GM19372 (cell line): ENCODE results near the gene RASA3.
"Not testable (repeated sequence)": the region's sequence is repeated elsewhere in the genome, so short reads cannot be mapped to it uniquely, and the experiment has no call there.

Source experiments
- ATAC-seq: cut with Tn5 transposase; IDR thresholded peaks from one replicate; pipeline ENCODE4 v1.9.1; 2021; ENCODE audit warnings: mild to moderate bottlenecking, low read depth, moderate library complexity; ENCODE audit not compliant: unreplicated experiment

The RASA3 gene

GRCh38 chr13:114114666-114115065 is 17.8 kb downstream of the RASA3 start:
- not testable (repeated sequence) for ATAC-seq

- ATAC-seq = no peak
Observed at GRCh38 chr13:114114006-114114640, 18.3 kb downstream of the RASA3 start.

GRCh38 chr13:114113395-114113794 is 19.0 kb downstream of the RASA3 start:
- ATAC-seq = not testable (repeated sequence)

GRCh38 chr13:114112826-114113322 is 19.5 kb downstream of the RASA3 start:
- ATAC-seq = no peak

GRCh38 chr13:114112231-114112825 is 20.1 kb downstream of the RASA3 start:
- no peak for ATAC-seq

GRCh38 chr13:114111577-114111976 is 20.8 kb downstream of the RASA3 start:
- ATAC-seq = no peak

GRCh38 chr13:114110830-114111189 is 21.6 kb downstream of the RASA3 start:
- ATAC-seq = not testable (repeated sequence)

- ATAC-seq = no peak
Observed at GRCh38 chr13:114110091-114110829, 22.2 kb downstream of the RASA3 start.

- ATAC-seq = no peak
Observed at GRCh38 chr13:114109641-114110041, 22.8 kb downstream of the RASA3 start.

GRCh38 chr13:114108894-114109293 is 23.5 kb downstream of the RASA3 start:
- no peak for ATAC-seq

- no peak for ATAC-seq
Observed at GRCh38 chr13:114108141-114108761, 24.2 kb downstream of the RASA3 start.

GRCh38 chr13:114107686-114108081 is 24.7 kb downstream of the RASA3 start:
- no peak for ATAC-seq

- ATAC-seq = no peak
Observed at GRCh38 chr13:114106991-114107685, 25.3 kb downstream of the RASA3 start.

GRCh38 chr13:114106526-114106925 is 25.9 kb downstream of the RASA3 start:
- no peak for ATAC-seq

GRCh38 chr13:114105521-114106225 is 26.8 kb downstream of the RASA3 start:
- ATAC-seq = no peak

GRCh38 chr13:114104655-114105520 is 27.5 kb downstream of the RASA3 start:
- no peak for ATAC-seq

GRCh38 chr13:114103801-114104654 is 28.4 kb downstream of the RASA3 start:
- ATAC-seq = no peak

GRCh38 chr13:114103289-114103621 is 29.2 kb downstream of the RASA3 start:
- ATAC-seq = not testable (repeated sequence)
